GM23338 (cell line): ENCODE data around the gene TOB2. TPM values are rescaled to one million over a fixed set of nuclear protein-coding genes. Genes with fewer than 3 reads are reported as not detected.
"Not testable (repeated sequence)": the region's sequence is repeated elsewhere in the genome, so short reads cannot be mapped to it uniquely, and the experiment has no call there.

Experiments used
- ATAC-seq: fragments of 200-7000 bp; cut with Tn5 transposase; 3 replicates; pipeline ENCODE4 v1.9.1; 2020
- DNase-seq: peaks from one replicate; pipeline ENCODE4 v3.0.0-alpha.2; 2015; ENCODE audit warnings: low spot score
- H2AFZ ChIP-seq: fragments of 200-600 bp; sonication (generic); 2 replicates; pipeline ENCODE4 v1.8.0; 2016; ENCODE audit warnings: antibody characterized with exemption, mild to moderate bottlenecking, moderate library complexity
- H3F3A ChIP-seq: fragments of 200-600 bp; sonication (generic); replicated peaks from 2 replicates; pipeline ENCODE4 v1.8.0; 2017; ENCODE audit warnings: antibody characterized with exemption, mixed run types, low read depth
- H3K27ac ChIP-seq: fragments of 200-600 bp; sonication (generic); 2 replicates; pipeline ENCODE4 v1.6.1; 2016; ENCODE audit warnings: low read depth
- H3K27me3 ChIP-seq: fragments of 200-600 bp; sonication (generic); 2 replicates; pipeline ENCODE4 v1.8.0; 2016; ENCODE audit warnings: mild to moderate bottlenecking, mixed run types, moderate library complexity; ENCODE audit not compliant: insufficient read depth
- H3K36me3 ChIP-seq: fragments of 200-600 bp; sonication (generic); 2 replicates; pipeline ENCODE4 v1.8.0; 2016; ENCODE audit warnings: mild to moderate bottlenecking; ENCODE audit not compliant: insufficient read depth
- H3K4me1 ChIP-seq: fragments of 200-600 bp; sonication (generic); 2 replicates; pipeline ENCODE4 v1.8.0; 2016; ENCODE audit warnings: mild to moderate bottlenecking, moderate library complexity; ENCODE audit not compliant: insufficient read depth
- H3K4me2 ChIP-seq: fragments of 200-600 bp; sonication (generic); 2 replicates; pipeline ENCODE4 v1.7.1; 2017; ENCODE audit warnings: mixed run types
- H3K4me3 ChIP-seq: fragments of 200-600 bp; sonication (generic); 2 replicates; pipeline ENCODE4 v1.6.1; 2016; ENCODE audit warnings: mixed run types
- H3K79me2 ChIP-seq: fragments of 200-600 bp; sonication (generic); replicated peaks from 2 replicates; pipeline ENCODE4 v1.8.0; 2017; ENCODE audit warnings: mild to moderate bottlenecking; ENCODE audit not compliant: insufficient read depth
- H3K9me2 ChIP-seq: fragments of 200-600 bp; sonication (generic); 2 replicates; pipeline ENCODE4 v1.8.0; 2017; ENCODE audit not compliant: insufficient read depth
- H4K20me1 ChIP-seq: fragments of 200-600 bp; sonication (generic); replicated peaks from 2 replicates; pipeline ENCODE4 v1.8.0; 2017; ENCODE audit warnings: mild to moderate bottlenecking; ENCODE audit not compliant: insufficient read depth
- H3K27ac Mint-ChIP-seq: 2 replicates; pipeline ENCODE4 v1.8.0; 2020; ENCODE audit warnings: inconsistent platforms, mild to moderate bottlenecking, moderate library complexity, mixed read lengths
- H3K27me3 Mint-ChIP-seq: 3 replicates; pipeline ENCODE4 v1.8.0; 2022; ENCODE audit warnings: low read depth, mild to moderate bottlenecking, moderate library complexity, mixed read lengths, inconsistent platforms; ENCODE audit not compliant: insufficient read depth, poor library complexity
- H3K36me3 Mint-ChIP-seq: 3 replicates; pipeline ENCODE4 v1.8.0; 2021; ENCODE audit warnings: low read depth, mild to moderate bottlenecking, inconsistent platforms, moderate library complexity, mixed read lengths
- H3K4me1 Mint-ChIP-seq: 3 replicates; pipeline ENCODE4 v1.8.0; 2020; ENCODE audit warnings: mild to moderate bottlenecking, inconsistent platforms, mixed read lengths
- H3K4me3 Mint-ChIP-seq: 3 replicates; pipeline ENCODE4 v1.8.0; 2021; ENCODE audit warnings: moderate library complexity, mild to moderate bottlenecking, inconsistent platforms, mixed read lengths
- H3K9me3 Mint-ChIP-seq: 3 replicates; pipeline ENCODE4 v1.8.0; 2020; ENCODE audit warnings: moderate library complexity, mild to moderate bottlenecking, inconsistent platforms, mixed read lengths
- CREB1 ChIP-seq: fragments of 250-450 bp; sonication (Bioruptor Pico); IDR thresholded peaks from 2 replicates; pipeline ENCODE4 v1.5.0; 2020; ENCODE audit warnings: low read depth, mild to moderate bottlenecking, moderate library complexity
- EZH2 ChIP-seq: fragments of 200-600 bp; sonication (generic); IDR thresholded peaks from one replicate; pipeline ENCODE4 v1.8.0; 2017; ENCODE audit warnings: antibody characterized with exemption, mild to moderate bottlenecking, low read depth; ENCODE audit not compliant: unreplicated experiment
- NANOG ChIP-seq: IDR thresholded peaks from 2 replicates; pipeline ENCODE4 v1.6.1; 2016; ENCODE audit warnings: antibody characterized with exemption, borderline replicate concordance
- STAT1 ChIP-seq: IDR thresholded peaks from one replicate; pipeline ENCODE4 v1.6.1; 2016; ENCODE audit warnings: antibody characterized with exemption; ENCODE audit not compliant: unreplicated experiment
- polyA plus RNA-seq: library from polyadenylated mRNA; unstranded; fragments of >200 nt; fragmentation: Nextera tagmentation; extraction: Ambion mirVana; gene quantifications from 2 replicates; pipeline ENCODE4 v1.2.1, GENCODE V29; 2016
- total RNA-seq: library from RNA; depleted of rRNA; stranded (reverse); fragments of >200 nt; shearing (Covaris generic); gene quantifications from 2 replicates; pipeline ENCODE4 v1.2.3, GENCODE V29; 2014
- TF ChIP-seq, protein P1 (sequence below): IDR thresholded peaks from 2 replicates; pipeline ENCODE4 v1.6.1; 2016; ENCODE audit warnings: antibody characterized with exemption
- TF ChIP-seq, protein P2 (sequence below): IDR thresholded peaks from one replicate; pipeline ENCODE4 v1.6.1; 2018; ENCODE audit warnings: antibody characterized with exemption; ENCODE audit not compliant: unreplicated experiment

The TOB2 gene
- total and polyA plus RNA-seq, 2 experiments from 2014 or later: 27.3 to 47.2 TPM

DNA sequence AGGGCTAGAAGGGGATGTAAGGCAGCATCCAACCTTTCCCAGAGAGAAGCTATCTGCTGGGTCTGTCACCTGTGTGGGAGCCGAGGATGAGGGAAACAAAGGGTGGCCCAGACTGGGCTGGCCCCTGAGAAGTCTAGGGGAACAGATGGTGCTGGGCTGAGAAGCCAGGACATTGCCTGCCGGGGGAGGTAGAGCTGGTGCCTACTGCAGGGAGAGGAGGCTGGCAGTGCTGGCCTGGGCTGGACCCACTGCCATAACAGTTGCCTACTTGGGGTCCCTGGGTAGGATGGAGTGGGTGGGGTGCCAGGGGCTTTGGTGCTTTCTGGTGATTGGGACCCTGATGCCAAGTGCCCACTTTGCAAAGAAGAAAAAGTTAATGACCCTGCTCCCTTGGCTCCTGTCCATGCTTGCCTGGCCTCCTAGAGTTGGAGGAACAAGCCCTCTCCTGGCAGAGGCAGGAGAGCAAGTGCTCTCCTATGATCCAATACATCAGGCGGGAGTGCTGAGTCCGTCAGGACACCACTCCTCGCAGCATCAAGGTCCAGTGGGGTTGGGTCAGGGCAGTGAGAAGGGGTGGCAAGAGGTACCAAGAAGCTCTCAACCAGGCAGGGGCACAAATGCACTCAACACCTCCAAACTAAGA lies 12.1 kb downstream of the TOB2 start:
- not testable (repeated sequence) for H3K27me3 Mint-ChIP-seq
- peaks cover 24% of the 10 kb centered on the region for H3K36me3 ChIP-seq

DNA sequence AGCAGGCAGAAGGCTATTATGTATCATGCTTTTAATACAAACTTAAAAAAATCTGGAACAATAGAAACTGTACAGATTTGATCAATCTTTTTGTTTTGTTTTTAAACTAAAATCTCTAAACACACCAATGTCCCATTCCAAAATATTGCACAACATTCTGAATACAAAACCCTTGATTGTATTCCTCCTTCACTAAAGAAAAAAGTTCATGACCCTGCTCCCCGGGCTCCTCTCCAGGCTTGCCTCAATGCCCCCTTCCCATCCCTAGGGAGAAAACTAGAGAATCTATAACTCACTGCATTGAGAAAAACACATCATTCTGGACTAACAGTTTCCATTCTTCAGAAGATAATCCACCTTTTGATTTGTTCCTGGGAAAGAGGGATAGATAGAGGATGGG lies 13.1 kb downstream of the TOB2 start:
- not testable (repeated sequence) for H3K4me1 Mint-ChIP-seq, H2AFZ ChIP-seq, H3K27me3 ChIP-seq, H3K27ac Mint-ChIP-seq, H3K9me3 Mint-ChIP-seq, H3K4me3 Mint-ChIP-seq, H3K27me3 Mint-ChIP-seq, DNase-seq, H3K4me2 ChIP-seq, ATAC-seq, H3K4me1 ChIP-seq, H3K9me2 ChIP-seq, H3K27ac ChIP-seq, H3K4me3 ChIP-seq
- H3F3A ChIP-seq: peaks cover 29% of the 10 kb centered on the region; the same call in 1 of the 2 replicates
- H3K79me2 ChIP-seq: peaks cover 35% of the 10 kb centered on the region
- peaks cover 29% of the 10 kb centered on the region for H4K20me1 ChIP-seq
- H3K36me3 ChIP-seq: peaks cover 24% of the 10 kb centered on the region
- H3K36me3 Mint-ChIP-seq: peaks cover 47% of the 10 kb centered on the region

More for the DNA sequence above, 12.1 kb downstream of the TOB2 start:
- not testable (repeated sequence) for H3K9me3 Mint-ChIP-seq, H3K27me3 ChIP-seq, H3K4me3 Mint-ChIP-seq, H3K27ac ChIP-seq, H3K4me1 ChIP-seq, H2AFZ ChIP-seq, H3K4me3 ChIP-seq, ATAC-seq, H3K27ac Mint-ChIP-seq, H3K4me2 ChIP-seq, H3K4me1 Mint-ChIP-seq, H3K9me2 ChIP-seq, DNase-seq
- peaks cover 53% of the 10 kb centered on the region for H3K36me3 Mint-ChIP-seq
- Histone ChIP-seq H3K79me2 (peaks cover 45% of the 10 kb centered on the region), H4K20me1 (peaks cover 37% of the 10 kb centered on the region), H3F3A (peaks cover 29% of the 10 kb centered on the region; the same call in 1 of the 2 replicates)

DNA sequence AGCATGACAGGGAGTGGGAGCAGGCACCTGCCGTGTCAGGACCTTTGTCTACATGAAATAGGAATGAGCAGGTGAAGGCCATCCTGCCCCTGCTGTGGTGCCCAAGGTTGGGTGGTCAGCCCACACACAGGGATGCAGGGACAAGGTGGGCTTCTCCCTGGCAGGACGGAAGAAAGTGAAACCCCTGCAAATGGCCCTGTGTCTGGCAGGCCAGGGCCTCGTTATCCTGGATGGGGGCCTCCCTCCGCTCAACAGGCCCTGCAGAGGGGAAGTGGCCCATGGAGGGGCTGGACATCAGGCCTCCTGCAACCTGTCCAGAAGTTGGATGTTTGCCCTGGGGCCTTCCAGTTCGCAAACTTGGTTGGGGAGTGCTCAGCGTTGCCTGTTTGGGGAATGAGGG lies 14.9 kb downstream of the TOB2 start:
- H3K4me2 ChIP-seq: no peak overlapping the region
- 0 out of 2 replicates have a peak overlapping the region, but pooled peaks have one; percentile 45 for H3K27ac ChIP-seq
- peaks cover 17% of the 10 kb centered on the region for H3K79me2 ChIP-seq
- no peaks in the 10 kb centered on the region for H3K9me2 ChIP-seq
- Mint-ChIP-seq H3K4me3 (no peak overlapping the region), H3K27ac (no peak overlapping the region), H3K36me3 (peaks cover 38% of the 10 kb centered on the region), H3K27me3 (peaks cover 8% of the 10 kb centered on the region), H3K4me1 (no peaks in the 10 kb centered on the region; the same call in 2 of the 3 replicates), H3K9me3 (no peaks in the 10 kb centered on the region; the same call in 2 of the 3 replicates)
- H2AFZ ChIP-seq: no peak overlapping the region
- H3K4me1 ChIP-seq: no peaks in the 10 kb centered on the region
- peaks cover 18% of the 10 kb centered on the region for H4K20me1 ChIP-seq
- H3K27me3 ChIP-seq: no peaks in the 10 kb centered on the region
- ATAC-seq: no peak
- H3K4me3 ChIP-seq: no peak overlapping the region
- H3K36me3 ChIP-seq: peaks cover 18% of the 10 kb centered on the region
- H3F3A ChIP-seq: peaks cover 20% of the 10 kb centered on the region; the same call in 1 of the 2 replicates
- no peak for DNase-seq
- TF ChIP-seq CREB1 (CRISPR knock-in tag) (no peak), STAT1 (no peak), NANOG (no peak)

DNA sequence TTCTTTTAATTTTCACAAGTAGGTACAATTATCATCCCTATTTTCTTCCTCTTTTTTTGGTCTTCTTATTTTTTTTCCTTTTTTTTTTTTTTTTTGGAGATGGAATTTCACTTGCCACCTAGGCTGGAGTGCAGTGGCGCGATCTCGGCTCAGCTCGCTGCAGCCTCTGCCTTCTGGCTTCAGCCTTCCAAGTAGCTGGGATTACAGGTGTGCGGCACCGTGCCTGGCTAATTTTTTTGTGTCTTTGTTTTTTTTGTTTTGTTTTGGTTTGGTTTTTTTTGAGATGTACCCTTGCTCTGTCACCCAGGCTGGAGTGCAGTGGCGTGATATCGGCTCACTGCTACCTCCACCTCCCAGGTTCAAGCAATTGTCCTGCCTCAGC lies 16.7 kb downstream of the TOB2 start:
- H3K9me2 ChIP-seq: no peaks in the 10 kb centered on the region
- no peak for ATAC-seq
- peaks cover 11% of the 10 kb centered on the region for H3K27me3 Mint-ChIP-seq
- DNase-seq: no peak
- H3K4me3 ChIP-seq: no peak overlapping the region
- H3K4me2 ChIP-seq: no peak overlapping the region
- H3K27ac Mint-ChIP-seq: no peak overlapping the region
- H3K4me1 ChIP-seq: no peaks in the 10 kb centered on the region
- peaks cover 3% of the 10 kb centered on the region for H3K4me1 Mint-ChIP-seq
- H3K27me3 ChIP-seq: no peaks in the 10 kb centered on the region
- H4K20me1 ChIP-seq: peaks cover 14% of the 10 kb centered on the region
- H2AFZ ChIP-seq: no peak overlapping the region
- H3K36me3 Mint-ChIP-seq: peaks cover 26% of the 10 kb centered on the region
- H3K79me2 ChIP-seq: no peaks in the 10 kb centered on the region
- H3K27ac ChIP-seq: no peak overlapping the region
- H3K4me3 Mint-ChIP-seq: no peak overlapping the region; the same call in 2 of the 3 replicates
- H3K36me3 ChIP-seq: peaks cover under 1% of the 10 kb centered on the region; the same call in 1 of the 2 replicates
- no peaks in the 10 kb centered on the region; the same call in 2 of the 3 replicates for H3K9me3 Mint-ChIP-seq
- H3F3A ChIP-seq: peaks cover 12% of the 10 kb centered on the region; the same call in 1 of the 2 replicates
- TF ChIP-seq EZH2: no peak
- TF ChIP-seq, protein P1, sequence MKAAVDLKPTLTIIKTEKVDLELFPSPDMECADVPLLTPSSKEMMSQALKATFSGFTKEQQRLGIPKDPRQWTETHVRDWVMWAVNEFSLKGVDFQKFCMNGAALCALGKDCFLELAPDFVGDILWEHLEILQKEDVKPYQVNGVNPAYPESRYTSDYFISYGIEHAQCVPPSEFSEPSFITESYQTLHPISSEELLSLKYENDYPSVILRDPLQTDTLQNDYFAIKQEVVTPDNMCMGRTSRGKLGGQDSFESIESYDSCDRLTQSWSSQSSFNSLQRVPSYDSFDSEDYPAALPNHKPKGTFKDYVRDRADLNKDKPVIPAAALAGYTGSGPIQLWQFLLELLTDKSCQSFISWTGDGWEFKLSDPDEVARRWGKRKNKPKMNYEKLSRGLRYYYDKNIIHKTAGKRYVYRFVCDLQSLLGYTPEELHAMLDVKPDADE: no peak
- TF ChIP-seq, protein P2, sequence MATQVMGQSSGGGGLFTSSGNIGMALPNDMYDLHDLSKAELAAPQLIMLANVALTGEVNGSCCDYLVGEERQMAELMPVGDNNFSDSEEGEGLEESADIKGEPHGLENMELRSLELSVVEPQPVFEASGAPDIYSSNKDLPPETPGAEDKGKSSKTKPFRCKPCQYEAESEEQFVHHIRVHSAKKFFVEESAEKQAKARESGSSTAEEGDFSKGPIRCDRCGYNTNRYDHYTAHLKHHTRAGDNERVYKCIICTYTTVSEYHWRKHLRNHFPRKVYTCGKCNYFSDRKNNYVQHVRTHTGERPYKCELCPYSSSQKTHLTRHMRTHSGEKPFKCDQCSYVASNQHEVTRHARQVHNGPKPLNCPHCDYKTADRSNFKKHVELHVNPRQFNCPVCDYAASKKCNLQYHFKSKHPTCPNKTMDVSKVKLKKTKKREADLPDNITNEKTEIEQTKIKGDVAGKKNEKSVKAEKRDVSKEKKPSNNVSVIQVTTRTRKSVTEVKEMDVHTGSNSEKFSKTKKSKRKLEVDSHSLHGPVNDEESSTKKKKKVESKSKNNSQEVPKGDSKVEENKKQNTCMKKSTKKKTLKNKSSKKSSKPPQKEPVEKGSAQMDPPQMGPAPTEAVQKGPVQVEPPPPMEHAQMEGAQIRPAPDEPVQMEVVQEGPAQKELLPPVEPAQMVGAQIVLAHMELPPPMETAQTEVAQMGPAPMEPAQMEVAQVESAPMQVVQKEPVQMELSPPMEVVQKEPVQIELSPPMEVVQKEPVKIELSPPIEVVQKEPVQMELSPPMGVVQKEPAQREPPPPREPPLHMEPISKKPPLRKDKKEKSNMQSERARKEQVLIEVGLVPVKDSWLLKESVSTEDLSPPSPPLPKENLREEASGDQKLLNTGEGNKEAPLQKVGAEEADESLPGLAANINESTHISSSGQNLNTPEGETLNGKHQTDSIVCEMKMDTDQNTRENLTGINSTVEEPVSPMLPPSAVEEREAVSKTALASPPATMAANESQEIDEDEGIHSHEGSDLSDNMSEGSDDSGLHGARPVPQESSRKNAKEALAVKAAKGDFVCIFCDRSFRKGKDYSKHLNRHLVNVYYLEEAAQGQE: no peak
